Right lobe of liver (tissue), 6 donors: ENCODE results near the gene BAX. TPM values are rescaled to one million over a fixed set of nuclear protein-coding genes. Genes with fewer than 3 reads are reported as not detected.

Experiments used
- ATAC-seq, 4 donors: fragments of 200-7000 bp; cut with Tn5 transposase; one replicate each; pipeline ENCODE4 v1.9.1; 2020; ENCODE audit warnings: mild to moderate bottlenecking in 4 of 4, moderate library complexity in 4 of 4
- DNase-seq, 3 donors: peaks; one replicate each; pipeline ENCODE4 v3.0.0-alpha.2; 2020
- H3K27ac ChIP-seq, 3 donors: fragments of 200-600 bp; one replicate each; pipeline ENCODE4 v1.8.0; 2022
- H3K27me3 ChIP-seq, 2 donors: fragments of 200-600 bp; one replicate each; pipeline ENCODE4 v1.8.0; 2022
- H3K36me3 ChIP-seq, 4 donors: fragments of 200-600 bp; sonication (generic) in 1 of 4; one replicate each; pipeline versions ENCODE4 v1.5.1 to v1.8.0; 2017 to 2022; ENCODE audit warnings: control low read depth in 1 of 4
- H3K4me1 ChIP-seq, 4 donors: fragments of 200-600 bp; sonication (generic) in 1 of 4; one replicate each; pipeline versions ENCODE4 v1.5.1 to v1.8.0; 2017 to 2022; ENCODE audit warnings: control low read depth in 1 of 4
- H3K4me3 ChIP-seq, 3 donors: fragments of 200-600 bp; one replicate each; pipeline ENCODE4 v1.8.0; 2022
- H3K9me3 ChIP-seq, 4 donors: fragments of 200-600 bp; sonication (generic) in 1 of 4; one replicate each; pipeline versions ENCODE4 v1.5.1 to v1.8.0; 2017 to 2022; ENCODE audit warnings: control low read depth in 1 of 4
- CTCF ChIP-seq, 4 donors: fragments of 200-600 bp in 3 of 4; fragments of 450-650 bp in 1 of 4; IDR thresholded peaks; one replicate each; pipeline versions ENCODE4 v1.5.1 to v1.8.0; 2016 to 2022; ENCODE audit warnings: antibody characterized with exemption in 4 of 4, mild to moderate bottlenecking in 2 of 4
- POLR2A ChIP-seq: fragments of 450-650 bp; IDR thresholded peaks from one replicate; pipeline ENCODE4 v1.6.1; 2017; ENCODE audit warnings: antibody characterized with exemption, mild to moderate bottlenecking
- WGBS: methylation state at CpG from one replicate; pipeline ENCODE4 v1.1.6; 2018; ENCODE audit warnings: low coverage, low lambda C conversion rate; ENCODE audit not compliant: insufficient coverage; ENCODE audit errors: missing lambda C conversion rate; 5-methylcytosine and 5-hydroxymethylcytosine counted together
- intact Hi-C, 2 donors: fragments of 100-400 bp; cut with DNase I; formaldehyde crosslinking; loops; one replicate each; pipeline versions ENCODE4 v1.11.2 to v1.14.1; 2022
- total RNA-seq, 6 experiments: library from RNA; depleted of rRNA in 2 of 6; stranded (reverse); fragments of >200 nt in 2 of 6; fragmentation: NEBNext Ultra II Directional in 3 of 6; extraction: Animal tissue kit (Norgen Biotek cat#: 25700) in 3 of 6; gene quantifications; one replicate each; pipeline versions ENCODE4 v1.1.0 to v1.2.4, GENCODE V29; 2016 to 2023
- donor health status: DM: no; HTN: yes; CAD: no.
- donor health status: DM: no; HTN: no; CAD: no.
- donor health status: DM: no; HTN: no; CAD: no.
- donor health status: DM: no; HTN: yes; CAD: no.
- donor health status: DM: no; HTN: yes; CAD: no.

BAX gene
- total RNA-seq, 6 experiments from 2014 or later: 15.9 to 54.1 (median 30.8) TPM

- DNase-seq (peak; percentile 91 to 94 (median 91)), ATAC-seq (peak; percentile 35 to 63 (median 50))
- TF ChIP-seq POLR2A (peak; percentile 83), CTCF (IDR thresholded peaks at IDR 0.05) (no peak)
- Histone ChIP-seq H3K36me3 (peaks cover 0 to 18% (median 1%) of the 10 kb centered on the region in 4 donors), H3K4me3 (peak overlapping the region in 2 of 3 donors; percentile 44 to 87), H3K9me3 (no peaks in the 10 kb centered on the region), H3K4me1 (peaks cover 0 to 19% (median 0%) of the 10 kb centered on the region in 4 donors), H3K27me3 (no peaks in the 10 kb centered on the region), H3K27ac (peak overlapping the region; percentile 97 to 99 (median 98))
- WGBS: 39% methylated on average over 15 of the region's 22 CpGs
- intact Hi-C loops: loop anchor here in 1 of 2 donors (10.0 kb wide), 1 partner anchor 57 kb away; the partner anchor contains the start of gene NUCB1
These were observed 7.6 kb downstream of the BAX start for GRCh38 chr19:48962029-48962848.

GRCh38 chr19:48962849-48963165 is 8.1 kb downstream of the BAX start:
- TF ChIP-seq POLR2A (no peak), CTCF (IDR thresholded peaks at IDR 0.05) (no peak)
- ATAC-seq: no peak
- Histone ChIP-seq H3K36me3 (peaks cover 0 to 18% (median 1%) of the 10 kb centered on the region in 4 donors), H3K27ac (peak overlapping the region; percentile 97 to 99 (median 98)), H3K27me3 (no peaks in the 10 kb centered on the region), H3K4me3 (peak overlapping the region in 2 of 3 donors; percentile 44 to 87), H3K9me3 (no peaks in the 10 kb centered on the region), H3K4me1 (peaks cover 0 to 19% (median 0%) of the 10 kb centered on the region in 4 donors)
- 11% methylated on average over 6 of the region's 7 CpGs for WGBS
- intact Hi-C loops: loop anchor here in 1 of 2 donors (10.0 kb wide), 1 partner anchor 58 kb away; the partner anchor contains the start of gene NUCB1
- DNase-seq: no peak

GRCh38 chr19:48963371-48964204 is 8.9 kb downstream of the BAX start:
- H3K27me3 ChIP-seq: no peaks in the 10 kb centered on the region
- 9% methylated on average over 15 of the region's 28 CpGs for WGBS

More at GRCh38 chr19:48963371-48964204, 8.9 kb downstream of the BAX start:
- Histone ChIP-seq H3K27ac (peak overlapping the region; percentile 97 to 99 (median 98)), H3K36me3 (peaks cover 0 to 18% (median 1%) of the 10 kb centered on the region in 4 donors), H3K4me3 (peak overlapping the region; percentile 32 to 97 (median 87)), H3K9me3 (no peaks in the 10 kb centered on the region), H3K4me1 (peaks cover 0 to 20% (median 0%) of the 10 kb centered on the region in 4 donors)
- ATAC-seq (peak; percentile 26 to 54 (median 42)), DNase-seq (peak; percentile 89 to 93 (median 92))
- TF ChIP-seq CTCF (IDR thresholded peaks at IDR 0.05): no peak
- TF ChIP-seq POLR2A: peak; percentile 70
- intact Hi-C loops: loop anchor here in 1 of 2 donors (10.0 kb wide), 1 partner anchor 59 kb away; the partner anchor contains the start of gene NUCB1
